HUDEP-2 (cell line): Measurements from ENCODE around the gene SOX21.

ENCODE experiments used
- DNase-seq, 76 experiments: peaks; one replicate each; lab custom pipeline; 2025; ENCODE audit not compliant: unreplicated experiment in 76 of 76; lab: John Stamatoyannopoulos, UW

The SOX21 gene

DNA sequence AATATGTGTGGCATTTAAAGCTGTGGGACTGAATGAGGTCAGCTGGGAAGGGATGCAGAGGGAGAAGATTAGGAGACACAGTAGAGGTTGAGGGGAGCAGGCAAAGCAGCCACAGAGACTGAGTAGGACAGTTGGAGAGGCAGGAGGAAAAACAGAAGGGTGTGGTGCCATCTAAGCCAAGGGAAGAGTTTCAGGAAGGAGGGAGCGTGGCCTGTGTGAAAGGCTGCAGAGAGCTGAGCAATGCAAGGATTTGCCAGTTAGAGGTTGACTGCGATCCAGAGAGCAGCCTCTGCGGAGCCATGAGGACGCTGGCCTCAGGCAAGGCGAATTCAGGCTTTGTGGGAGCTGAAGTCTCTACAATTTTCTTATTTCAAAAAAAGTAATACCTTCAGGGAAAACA, 28.9 kb downstream of the SOX21 start:
- DNase-seq: no peak

DNA sequence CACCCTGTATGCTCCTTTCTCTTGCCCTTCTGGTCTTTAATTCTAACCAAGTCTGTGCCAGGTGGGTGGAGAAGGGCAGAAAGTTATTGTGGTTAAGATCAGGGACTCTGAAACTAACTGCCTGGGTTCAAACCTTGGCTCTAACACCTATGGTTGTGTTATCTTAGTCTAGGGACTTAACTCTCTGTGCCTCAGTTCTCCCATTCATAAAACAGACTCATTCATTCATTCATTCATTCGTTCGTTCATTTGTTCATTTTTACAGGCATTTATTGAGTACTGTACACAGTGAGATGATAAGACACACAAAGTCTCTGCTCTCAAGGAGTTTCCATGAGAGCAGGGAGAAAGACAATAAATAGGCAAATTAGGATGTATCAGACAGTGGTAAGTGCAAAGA, 30.1 kb downstream of the SOX21 start:
- DNase-seq: no peak

GRCh38 chr13:94679614-94680013, 32.7 kb downstream of the SOX21 start:
- DNase-seq: peak in 1 of 76 experiments; percentile 14

GRCh38 chr13:94678845-94679244, 33.5 kb downstream of the SOX21 start:
- no peak for DNase-seq

DNA sequence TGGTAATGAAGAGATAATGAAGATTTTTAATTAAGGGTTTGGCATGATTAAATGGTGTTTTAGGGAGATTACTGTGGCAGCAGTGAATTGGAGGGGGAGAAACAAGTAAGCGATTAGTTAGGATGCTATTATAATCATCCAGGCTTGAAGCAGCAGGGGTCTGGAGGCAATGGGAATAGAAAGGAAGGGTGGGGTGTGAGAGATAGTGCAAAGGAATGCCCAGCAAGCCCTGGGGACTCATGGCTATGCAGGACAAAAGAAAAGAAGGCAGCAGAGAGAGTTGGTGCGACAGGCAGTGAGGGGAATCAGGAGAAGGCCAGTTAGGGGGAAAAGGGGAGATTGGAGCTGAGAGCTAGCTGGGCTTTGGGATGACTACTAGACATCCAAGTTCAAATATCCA, 34.5 kb downstream of the SOX21 start:
- DNase-seq: no peak

- DNase-seq: peak in 71 of 76 experiments; percentile 7 to 74 (median 49)
Measured at GRCh38 chr13:94674609-94675348, 37.6 kb downstream of the SOX21 start.

- peak in 34 of 76 experiments; percentile 1 to 49 (median 14) for DNase-seq
Measured at GRCh38 chr13:94673851-94674250, 38.5 kb downstream of the SOX21 start.

DNA sequence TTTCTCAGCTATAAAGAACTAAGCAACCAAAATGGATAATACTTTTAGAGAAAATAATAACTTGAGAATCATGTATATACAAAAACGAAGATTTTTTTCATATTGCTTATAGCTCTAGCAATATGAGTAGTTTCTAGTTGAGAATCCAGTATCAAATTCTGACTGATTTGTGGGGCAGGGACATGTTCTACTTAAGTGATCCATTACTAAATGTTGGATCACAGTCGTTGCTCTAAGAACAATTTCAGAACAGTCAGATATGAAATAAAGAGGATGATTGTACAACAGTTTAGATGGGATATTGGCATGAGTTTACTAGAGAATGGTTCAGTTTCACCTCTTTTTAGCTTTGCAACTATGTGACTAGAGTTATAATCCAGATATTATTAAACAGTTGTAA, 39.9 kb downstream of the SOX21 start:
- no peak for DNase-seq

- no peak for DNase-seq
Measured at GRCh38 chr13:94667190-94667589, 45.2 kb downstream of the SOX21 start.

- no peak for DNase-seq
Measured at GRCh38 chr13:94666065-94666464, 46.3 kb downstream of the SOX21 start.

DNA sequence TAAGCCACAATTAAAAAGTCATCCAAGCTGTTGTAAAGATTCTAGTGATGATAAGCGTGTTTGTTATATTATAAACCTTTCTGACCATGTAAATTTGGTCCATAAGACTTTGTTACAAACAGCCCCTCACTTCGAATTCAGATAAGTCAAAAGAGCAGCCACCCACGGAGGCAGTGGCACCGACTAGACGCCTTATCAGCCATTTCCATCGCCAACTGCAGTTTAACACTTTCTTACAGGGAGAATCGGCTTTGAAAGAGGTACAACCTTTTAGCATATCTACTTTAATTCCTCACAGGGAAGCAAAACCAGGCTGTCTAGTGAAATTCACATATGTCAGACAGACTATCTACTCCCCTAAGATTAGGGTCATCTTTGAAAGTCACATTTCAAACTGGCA, 47.5 kb downstream of the SOX21 start:
- DNase-seq: peak in 55 of 76 experiments; percentile 1 to 72 (median 31)

- DNase-seq: peak in 73 of 76 experiments; percentile 33 to 96 (median 74)
Measured at GRCh38 chr13:94662274-94662945, 49.9 kb downstream of the SOX21 start.

DNA sequence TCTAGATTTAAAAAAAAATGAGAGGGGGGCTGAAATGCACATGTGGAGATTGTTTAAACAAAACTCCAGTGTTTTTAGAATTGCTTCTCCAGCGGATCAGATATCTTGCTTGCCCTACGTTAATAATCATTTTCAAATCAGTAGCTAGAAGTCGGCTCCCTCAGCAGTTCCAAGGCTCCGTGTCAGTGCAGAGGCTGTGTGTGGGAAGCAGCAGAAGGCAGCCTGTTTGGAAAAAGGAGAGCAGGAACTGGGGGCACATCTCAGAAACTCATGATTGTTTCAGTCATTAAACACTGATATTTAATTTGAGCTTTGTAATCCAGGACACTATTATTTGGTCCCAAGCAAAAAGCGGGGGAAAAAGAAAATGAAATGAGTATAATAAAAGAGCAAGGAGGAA, 50.9 kb downstream of the SOX21 start:
- DNase-seq: no peak

- peak in 41 of 76 experiments; percentile 1 to 67 (median 38) for DNase-seq
Measured at GRCh38 chr13:94660695-94661326, 51.5 kb downstream of the SOX21 start.
